Measurements from ENCODE around the gene WDR31.

WDR31 gene

DNA sequence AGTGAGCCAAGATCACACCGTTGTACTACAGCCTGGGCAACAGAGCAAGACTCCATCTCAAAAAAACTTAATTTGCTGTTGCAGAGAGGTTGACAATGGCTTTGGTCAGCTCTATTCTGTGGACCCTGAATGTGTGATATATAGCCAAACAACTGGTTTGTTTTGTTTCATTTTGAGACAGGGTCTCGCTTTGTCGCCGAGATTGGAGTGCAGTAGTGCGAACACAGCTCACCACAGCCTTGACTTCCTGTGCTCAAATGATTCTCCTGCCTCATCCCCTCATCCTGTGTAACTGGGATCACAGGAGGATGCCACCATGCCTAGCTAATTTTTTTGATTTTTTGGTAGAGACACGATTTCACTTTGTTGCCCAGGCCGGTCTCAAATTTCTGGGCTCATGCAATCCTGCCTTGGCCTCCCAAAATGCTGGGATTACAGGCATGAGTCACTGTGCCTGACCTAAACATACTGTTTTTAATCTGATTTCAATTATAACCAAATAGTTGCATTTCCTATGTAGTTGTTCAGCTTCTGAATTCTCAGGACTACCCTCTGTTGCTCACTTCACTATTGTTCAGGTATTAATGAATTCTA is 46.7 kb downstream of the WDR31 start:
- DNase-seq: no peak

DNA sequence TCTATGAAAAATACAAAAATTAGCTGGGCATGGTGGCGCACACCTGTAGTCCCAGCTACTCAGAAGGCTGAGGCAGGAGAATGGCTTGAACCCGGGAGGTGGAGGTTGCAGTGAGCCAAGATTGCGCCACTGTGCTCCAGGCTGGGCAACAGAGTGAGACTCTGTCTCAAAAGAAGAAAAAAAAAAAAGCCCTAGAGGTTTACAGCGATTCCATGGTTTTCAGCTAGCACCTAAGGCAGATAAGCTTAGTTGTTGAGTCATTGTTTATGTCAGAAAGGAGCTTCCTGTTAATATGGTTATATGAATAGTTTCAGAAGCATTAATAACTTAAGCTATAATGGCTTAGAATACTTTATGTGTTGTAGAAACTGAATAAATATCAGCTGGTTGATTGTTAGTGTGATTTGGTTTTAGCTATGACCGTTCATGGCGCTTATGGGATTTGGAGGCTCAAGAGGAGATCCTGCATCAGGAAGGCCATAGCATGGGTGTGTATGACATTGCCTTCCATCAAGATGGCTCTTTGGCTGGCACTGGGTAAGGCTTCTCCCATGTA is 49.9 kb downstream of the WDR31 start:
- no peak for DNase-seq

DNA sequence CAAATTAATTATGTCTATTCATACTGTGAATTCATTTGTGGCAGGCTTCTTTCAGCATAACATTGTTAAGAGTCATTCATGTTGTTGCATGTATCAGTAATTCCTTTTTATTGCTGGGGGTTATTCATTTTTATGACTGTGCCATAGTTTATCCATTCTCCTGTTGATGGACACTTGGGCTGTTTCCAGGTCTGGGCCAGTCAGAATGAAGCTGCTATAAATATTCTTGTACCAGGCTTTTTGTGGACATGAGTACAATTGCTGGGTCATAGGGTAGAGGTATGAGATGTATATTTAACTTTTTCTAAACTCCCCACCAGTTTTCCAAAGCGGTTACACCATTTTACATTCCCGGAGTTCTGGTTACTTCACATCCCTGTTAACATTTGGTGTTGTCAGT is 51.0 kb downstream of the WDR31 start:
- DNase-seq: no peak

DNA sequence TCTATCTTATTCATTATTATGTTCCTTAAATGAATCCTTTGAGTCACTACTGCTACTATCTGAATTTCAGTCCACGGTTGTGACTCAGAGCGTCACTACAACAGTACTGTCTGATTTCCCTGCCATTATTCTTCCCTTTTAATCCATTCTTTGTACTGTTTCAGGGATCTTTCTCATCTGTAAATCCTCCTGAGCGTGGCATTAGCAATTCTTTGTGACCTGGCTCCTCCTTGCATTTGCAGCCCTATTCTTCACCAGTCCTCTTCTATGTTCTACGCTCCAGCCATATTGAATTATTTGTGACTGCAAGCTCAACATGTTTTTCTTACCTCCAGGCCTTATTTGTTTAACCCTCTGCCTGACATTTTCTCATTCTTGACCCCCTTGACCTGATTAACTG is 58.7 kb downstream of the WDR31 start:
- DNase-seq: no peak

DNA sequence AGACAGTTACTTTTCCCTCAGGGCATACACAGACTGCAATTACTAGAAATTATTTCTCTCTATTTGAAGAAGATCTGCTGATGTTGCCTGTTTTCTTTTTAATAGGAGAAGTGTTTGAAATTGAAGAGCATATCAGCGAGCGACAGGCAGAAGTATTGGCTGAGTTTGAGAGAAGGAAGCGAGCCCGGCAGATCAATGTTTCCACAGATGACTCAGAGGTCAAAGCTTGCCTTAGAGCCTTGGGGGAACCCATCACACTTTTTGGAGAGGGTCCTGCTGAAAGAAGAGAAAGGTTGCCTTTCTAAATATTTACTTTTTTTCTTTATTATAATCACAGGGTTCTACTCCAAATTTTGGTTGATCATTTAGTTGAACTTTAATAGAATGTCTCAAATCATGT is 61.2 kb downstream of the WDR31 start:
- DNase-seq: no peak

DNA sequence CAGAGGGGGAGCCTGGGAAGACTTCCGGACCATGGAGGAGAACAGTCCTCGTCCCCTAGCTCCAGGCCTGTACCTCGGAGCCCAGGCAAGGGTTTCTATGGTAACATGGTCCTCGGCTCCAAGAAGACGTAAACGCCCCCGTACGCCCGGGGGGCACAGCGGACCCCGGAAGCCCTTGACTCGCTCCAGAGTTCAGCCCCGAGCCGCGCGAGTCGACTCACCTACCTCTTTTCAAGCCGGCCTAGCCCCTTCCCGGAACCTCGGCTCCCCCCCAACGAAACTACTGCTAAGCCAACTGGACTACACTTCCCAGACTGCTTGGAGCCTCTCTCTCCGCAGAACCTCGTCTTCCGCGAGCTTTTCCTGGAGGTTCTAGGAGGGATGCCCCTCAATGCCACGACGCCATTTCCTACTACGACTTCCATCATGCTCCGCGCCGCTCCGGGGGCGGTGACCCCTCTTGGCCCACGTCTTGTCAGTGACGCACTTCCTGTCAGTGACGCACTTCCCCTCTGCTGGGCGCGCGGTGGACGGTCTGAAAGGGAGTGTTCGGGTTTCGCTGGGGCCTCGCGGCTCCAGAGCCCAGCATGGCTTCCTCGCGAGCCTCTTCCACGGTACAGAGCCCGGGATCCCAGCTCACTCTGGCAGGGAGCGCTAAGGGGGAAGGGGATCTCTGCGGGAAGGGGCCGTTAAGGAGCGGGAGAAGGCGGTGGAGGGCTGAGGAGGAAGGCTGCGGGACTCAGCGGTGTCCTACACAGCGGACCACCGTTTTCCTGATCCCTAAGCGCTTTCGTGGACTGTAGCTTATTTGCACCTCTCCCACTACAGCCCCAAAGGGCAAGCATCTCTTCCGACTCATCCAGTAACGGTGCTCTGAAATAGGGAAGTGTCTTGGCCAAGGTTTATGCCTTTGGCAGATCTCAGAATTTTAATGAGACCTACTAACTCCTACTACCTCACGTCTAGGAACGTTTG is 64.6 kb downstream of the WDR31 start, which contains the start of the genes CDC26 and PRPF4:
Gene CDC26, minus strand, starts transcription at position 416 of the 975 bp plus-strand sequence. CDS start 3,065 bp downstream, outside the sequence.
Gene PRPF4, plus strand, starts transcription at position 502 of the 975 bp plus-strand sequence. Its CDS starts 86 bp downstream, at position 588.
- DNase-seq: peak; percentile 95 to 96

GRCh38 chr9:113274474-113275156 is 65.5 kb downstream of the WDR31 start:
- DNase-seq: peak; percentile 24 to 79

- DNase-seq: no peak
Observed at GRCh38 chr9:113269871-113270270, 70.2 kb downstream of the WDR31 start.

- no peak for DNase-seq
Observed at GRCh38 chr9:113269355-113269754, 70.7 kb downstream of the WDR31 start.

GRCh38 chr9:113267911-113268566 is 72.0 kb downstream of the WDR31 start:
- DNase-seq: no peak

DNA sequence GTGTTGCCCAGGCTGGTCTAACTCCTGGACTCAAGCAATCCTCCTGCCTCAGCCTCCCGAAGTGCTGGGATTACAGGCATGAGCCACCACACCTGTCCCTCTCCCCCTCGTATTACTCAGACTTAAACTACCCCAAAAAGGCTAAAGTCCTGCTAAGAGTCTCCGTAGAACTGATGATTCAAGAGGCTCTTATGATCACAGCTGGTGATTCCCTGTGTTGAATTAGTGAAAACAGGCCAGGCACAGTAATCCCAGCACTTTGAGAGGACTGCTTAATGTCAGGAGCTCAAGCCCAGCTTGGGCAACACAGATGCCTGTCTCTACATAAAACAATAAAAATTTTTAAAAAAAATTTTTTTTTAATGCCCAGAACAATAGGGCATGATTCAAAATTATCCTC is 73.9 kb downstream of the WDR31 start:
- no peak for DNase-seq

Measured in CD4-positive, alpha-beta T cell treated with Interferon alpha-2 for 1 hour (primary cell).